Neural progenitor cell (in vitro differentiated cells): ENCODE measurements around the gene TRAP1. TPM values are rescaled to one million over a fixed set of nuclear protein-coding genes. Genes with fewer than 3 reads are reported as not detected.

Experiments
- DNase-seq: peaks from one replicate; pipeline ENCODE4 v3.0.0-alpha.2; 2016; ENCODE audit warnings: low spot score
- H2AFZ ChIP-seq: fragments of 200-600 bp; sonication (generic); replicated peaks from 2 replicates; pipeline ENCODE4 v1.6.1; 2016; ENCODE audit warnings: antibody characterized with exemption
- H3F3A ChIP-seq: fragments of 200-600 bp; sonication (generic); 2 replicates; pipeline ENCODE4 v1.6.1; 2016; ENCODE audit warnings: antibody characterized with exemption, low read depth
- H3K27ac ChIP-seq: fragments of 200-600 bp; sonication (generic); 2 replicates; pipeline ENCODE4 v1.5.1; 2016; ENCODE audit warnings: mild to moderate bottlenecking
- H3K27me3 ChIP-seq: fragments of 200-600 bp; sonication (generic); 2 replicates; pipeline ENCODE4 v1.6.1; 2016; ENCODE audit warnings: mild to moderate bottlenecking, moderate library complexity
- H3K36me3 ChIP-seq: fragments of 200-600 bp; sonication (generic); 2 replicates; pipeline ENCODE4 v1.5.1; 2016
- H3K4me1 ChIP-seq: fragments of 200-600 bp; sonication (generic); 2 replicates; pipeline ENCODE4 v1.6.1; 2016; ENCODE audit warnings: mixed run types
- H3K4me2 ChIP-seq: fragments of 200-600 bp; sonication (generic); 2 replicates; pipeline ENCODE4 v1.6.1; 2016
- H3K4me3 ChIP-seq: fragments of 200-600 bp; sonication (generic); 2 replicates; pipeline ENCODE4 v1.5.1; 2016
- H3K79me2 ChIP-seq: fragments of 200-600 bp; sonication (generic); 2 replicates; pipeline ENCODE4 v1.6.1; 2016; ENCODE audit warnings: low read depth
- H3K9ac ChIP-seq: fragments of 200-600 bp; sonication (generic); 2 replicates; pipeline ENCODE4 v1.6.1; 2016
- H3K9me3 ChIP-seq: fragments of 200-600 bp; sonication (generic); 2 replicates; pipeline ENCODE4 v1.5.1; 2016; ENCODE audit warnings: low read depth
- H4K20me1 ChIP-seq: fragments of 200-600 bp; sonication (generic); 2 replicates; pipeline ENCODE4 v1.6.1; 2016; ENCODE audit warnings: low read depth
- H3K27ac Mint-ChIP-seq: 3 replicates; pipeline ENCODE4 v1.8.0; 2021; ENCODE audit warnings: mixed read lengths
- H3K27me3 Mint-ChIP-seq: 2 replicates; pipeline ENCODE4 v1.8.0; 2022; ENCODE audit warnings: low read depth, mild to moderate bottlenecking, inconsistent platforms, moderate library complexity, mixed read lengths; ENCODE audit not compliant: insufficient read depth
- H3K36me3 Mint-ChIP-seq: 3 replicates; pipeline ENCODE4 v1.8.0; 2021; ENCODE audit warnings: mixed read lengths
- H3K4me1 Mint-ChIP-seq: 3 replicates; pipeline ENCODE4 v1.8.0; 2021; ENCODE audit warnings: mixed read lengths
- H3K4me3 Mint-ChIP-seq: 3 replicates; pipeline ENCODE4 v1.8.0; 2021; ENCODE audit warnings: mild to moderate bottlenecking, moderate library complexity, mixed read lengths
- H3K9me3 Mint-ChIP-seq: 3 replicates; pipeline ENCODE4 v1.8.0; 2020; ENCODE audit warnings: mixed read lengths
- CTCF ChIP-seq: fragments of 200-600 bp; sonication (generic); IDR thresholded peaks from 2 replicates; pipeline ENCODE4 v1.5.1; 2017; ENCODE audit warnings: antibody characterized with exemption, mild to moderate bottlenecking
- EZH2 ChIP-seq: fragments of 200-600 bp; sonication (generic); IDR thresholded peaks from 2 replicates; pipeline ENCODE4 v1.6.1; 2017; ENCODE audit warnings: antibody characterized with exemption, mild to moderate bottlenecking, moderate library complexity
- EZH2phosphoT487 ChIP-seq: fragments of 200-600 bp; sonication (generic); IDR thresholded peaks from 2 replicates; pipeline ENCODE4 v1.6.1; 2017; ENCODE audit warnings: antibody characterized with exemption
- total RNA-seq: library from RNA; depleted of rRNA; stranded (reverse); fragments of >200 nt; gene quantifications from 2 replicates; pipeline ENCODE4 v1.2.3, GENCODE V29; 2015; ENCODE audit warnings: low replicate concordance

TRAP1 gene
- total RNA-seq, 1 donor from 2014 or later, result 119 TPM

GRCh38 chr16:3665508-3665907, 51.8 kb downstream of the TRAP1 start:
- no peaks in the 10 kb centered on the region for H4K20me1 ChIP-seq
- no peak for DNase-seq
- H3K36me3 ChIP-seq, result no peaks in the 10 kb centered on the region
- no peaks in the 10 kb centered on the region for H3F3A ChIP-seq
- H3K27ac ChIP-seq, result no peak overlapping the region
- H3K9ac ChIP-seq, result no peak overlapping the region
- no peak overlapping the region for H3K4me2 ChIP-seq
- no peaks in the 10 kb centered on the region for H3K9me3 ChIP-seq
- H3K27me3 Mint-ChIP-seq, result peaks cover 4% of the 10 kb centered on the region
- no peak overlapping the region for H2AFZ ChIP-seq
- TF ChIP-seq EZH2 (no peak), EZH2phosphoT487 (no peak), CTCF (no peak)
- H3K4me3 Mint-ChIP-seq, result no peak overlapping the region
- no peaks in the 10 kb centered on the region for H3K9me3 Mint-ChIP-seq
- H3K36me3 Mint-ChIP-seq, result peaks cover 31% of the 10 kb centered on the region
- no peaks in the 10 kb centered on the region for H3K4me1 Mint-ChIP-seq
- H3K27me3 ChIP-seq, result no peaks in the 10 kb centered on the region
- H3K4me1 ChIP-seq, result no peaks in the 10 kb centered on the region
- H3K27ac Mint-ChIP-seq, result no peak overlapping the region
- H3K4me3 ChIP-seq, result no peak overlapping the region
- H3K79me2 ChIP-seq, result no peaks in the 10 kb centered on the region

GRCh38 chr16:3664187-3664896, 53.0 kb downstream of the TRAP1 start:
- DNase-seq, result no peak
- H3K9ac ChIP-seq, result no peak overlapping the region
- H4K20me1 ChIP-seq, result no peaks in the 10 kb centered on the region
- no peak overlapping the region for H3K27ac ChIP-seq
- Mint-ChIP-seq H3K27me3 (peaks cover 4% of the 10 kb centered on the region), H3K4me3 (no peak overlapping the region), H3K4me1 (no peaks in the 10 kb centered on the region), H3K27ac (no peak overlapping the region), H3K9me3 (no peaks in the 10 kb centered on the region), H3K36me3 (peaks cover 30% of the 10 kb centered on the region)
- H3K36me3 ChIP-seq, result no peaks in the 10 kb centered on the region
- no peak overlapping the region for H2AFZ ChIP-seq
- no peaks in the 10 kb centered on the region for H3K9me3 ChIP-seq
- no peaks in the 10 kb centered on the region for H3K27me3 ChIP-seq
- H3F3A ChIP-seq, result no peaks in the 10 kb centered on the region
- H3K4me1 ChIP-seq, result no peaks in the 10 kb centered on the region
- H3K79me2 ChIP-seq, result no peaks in the 10 kb centered on the region
- no peak overlapping the region for H3K4me3 ChIP-seq
- no peak for TF ChIP-seq EZH2phosphoT487
- TF ChIP-seq EZH2, result no peak
- TF ChIP-seq CTCF, result no peak
- no peak overlapping the region for H3K4me2 ChIP-seq

- H3K4me3 Mint-ChIP-seq, result no peak overlapping the region
- no peaks in the 10 kb centered on the region for H3K4me1 Mint-ChIP-seq
- Histone ChIP-seq H4K20me1 (no peaks in the 10 kb centered on the region), H3K4me3 (no peak overlapping the region), H3K9ac (no peak overlapping the region), H3K27me3 (no peaks in the 10 kb centered on the region), H3K36me3 (no peaks in the 10 kb centered on the region), H3K4me2 (no peak overlapping the region), H3K79me2 (no peaks in the 10 kb centered on the region), H2AFZ (no peak overlapping the region), H3K27ac (no peak overlapping the region), H3K9me3 (no peaks in the 10 kb centered on the region), H3F3A (no peaks in the 10 kb centered on the region), H3K4me1 (no peaks in the 10 kb centered on the region)
- H3K27me3 Mint-ChIP-seq, result peaks cover 3% of the 10 kb centered on the region
- H3K27ac Mint-ChIP-seq, result no peak overlapping the region
- H3K9me3 Mint-ChIP-seq, result no peaks in the 10 kb centered on the region
- H3K36me3 Mint-ChIP-seq, result peaks cover 29% of the 10 kb centered on the region
- TF ChIP-seq EZH2phosphoT487 (no peak), EZH2 (no peak), CTCF (no peak)
- no peak for DNase-seq
These were observed 54.7 kb downstream of the TRAP1 start for GRCh38 chr16:3662601-3663000.
